HG03442 (cell line): ENCODE data around the gene ALPG.
"Not testable (repeated sequence)": the region's sequence is repeated elsewhere in the genome, so short reads cannot be mapped to it uniquely, and the experiment has no call there.

Experiments
- ATAC-seq: cut with Tn5 transposase; IDR thresholded peaks from one replicate; pipeline ENCODE4 v1.9.1; 2021; ENCODE audit warnings: mild to moderate bottlenecking, moderate library complexity; ENCODE audit not compliant: unreplicated experiment

The ALPG gene

GRCh38 chr2:232406556-232407310, at the start of gene ALPG:
Gene ALPG, plus strand, starts transcription at chr2:232406844. Its CDS starts 51 bp downstream, at chr2:232406895.
- no peak for ATAC-seq

DNA sequence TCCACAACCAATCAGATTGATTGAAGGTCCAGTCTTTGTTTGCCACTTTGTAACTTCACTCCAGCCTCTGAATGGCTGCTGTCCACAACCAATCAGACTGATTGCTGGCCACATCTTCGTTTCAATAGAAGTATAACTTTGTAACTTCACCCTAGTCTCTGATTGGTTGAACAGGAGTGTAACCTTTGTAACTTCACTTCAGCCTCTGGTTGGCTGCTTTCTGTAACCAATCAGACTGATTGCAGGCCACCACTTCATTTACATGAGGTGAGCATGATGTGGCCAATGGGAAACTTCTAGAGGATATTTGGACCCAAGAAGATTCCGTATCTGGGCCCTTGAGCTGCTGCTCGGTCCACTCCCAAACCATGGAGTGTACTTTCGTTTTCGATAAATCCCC, 45.0 kb upstream of the ALPG start:
- ATAC-seq: no peak

DNA sequence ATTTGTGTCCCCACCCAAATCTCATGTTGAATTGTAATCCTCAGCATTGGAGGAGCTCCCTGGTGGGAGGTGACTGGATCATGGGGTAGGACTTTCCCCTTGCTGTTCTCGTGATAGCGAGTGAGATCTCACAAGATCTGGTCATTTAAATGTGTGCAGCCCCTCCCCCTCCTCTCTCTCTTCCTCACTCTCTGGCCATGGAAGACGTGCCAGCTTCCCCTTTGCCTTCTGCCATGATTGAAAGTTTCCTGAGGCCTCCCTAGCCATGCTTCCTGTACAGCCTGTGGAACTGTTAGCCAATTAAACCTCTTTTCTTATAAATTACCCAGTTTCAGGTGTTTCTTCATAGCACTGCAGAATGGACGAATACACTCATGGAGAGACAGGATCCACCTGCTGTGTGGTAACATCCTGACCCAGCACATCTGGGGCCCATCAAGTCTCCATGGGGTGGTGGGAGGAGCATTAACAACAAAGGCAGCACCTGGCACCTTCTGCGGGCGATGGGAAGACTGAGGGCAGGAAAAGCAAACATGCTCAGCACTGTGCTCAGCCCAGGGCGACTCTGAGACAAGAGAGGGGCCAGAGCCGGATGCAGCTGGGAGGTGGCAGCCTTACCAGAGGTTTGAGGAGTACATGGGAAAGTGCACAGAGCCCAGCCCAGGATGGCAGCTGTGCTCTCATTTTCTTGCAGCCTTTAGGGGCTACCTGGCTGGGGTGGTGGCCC, 44.3 kb upstream of the ALPG start:
- no peak for ATAC-seq

- ATAC-seq: not testable (repeated sequence)
Observed at GRCh38 chr2:232363064-232363783, 43.4 kb upstream of the ALPG start.

GRCh38 chr2:232363784-232364615, 42.6 kb upstream of the ALPG start:
- ATAC-seq: no peak

GRCh38 chr2:232364806-232365594, 41.6 kb upstream of the ALPG start:
- ATAC-seq: not testable (repeated sequence)

DNA sequence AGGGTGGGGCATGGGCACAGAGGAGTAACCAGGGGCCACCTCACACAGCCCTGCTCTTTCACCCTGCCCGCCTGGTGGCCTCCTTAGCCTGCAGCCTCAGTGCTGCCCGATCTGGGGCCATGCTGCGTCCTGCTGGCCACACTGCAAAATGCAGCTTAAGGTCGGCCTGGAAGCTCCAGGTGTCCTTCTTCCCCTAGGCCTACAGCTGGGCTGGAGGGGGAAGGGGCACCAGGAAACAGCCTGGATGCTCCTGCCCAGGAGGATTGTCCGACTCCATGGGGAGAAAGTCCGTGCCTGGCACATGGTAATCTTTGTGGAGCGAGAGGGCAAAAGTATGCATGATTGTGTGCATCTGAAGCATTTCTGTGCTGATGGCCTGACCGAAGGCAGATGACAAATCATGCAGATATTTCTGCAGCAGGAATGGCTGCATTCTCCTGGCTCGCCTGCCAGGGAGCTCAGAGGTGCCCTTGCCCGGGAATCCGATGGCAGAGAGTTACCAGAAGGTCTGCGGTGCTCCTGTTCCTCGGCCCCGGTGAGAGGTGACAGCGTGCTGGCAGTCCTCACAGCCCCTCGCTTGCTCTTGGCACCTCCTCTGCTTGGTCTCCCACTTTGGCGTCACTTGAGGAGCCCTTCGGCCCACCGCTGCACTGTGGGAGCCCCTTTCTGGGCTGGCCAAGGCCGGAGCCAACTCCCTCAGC, 40.9 kb upstream of the ALPG start:
- no peak for ATAC-seq

GRCh38 chr2:232366461-232366860, 40.2 kb upstream of the ALPG start:
- ATAC-seq: not testable (repeated sequence)

DNA sequence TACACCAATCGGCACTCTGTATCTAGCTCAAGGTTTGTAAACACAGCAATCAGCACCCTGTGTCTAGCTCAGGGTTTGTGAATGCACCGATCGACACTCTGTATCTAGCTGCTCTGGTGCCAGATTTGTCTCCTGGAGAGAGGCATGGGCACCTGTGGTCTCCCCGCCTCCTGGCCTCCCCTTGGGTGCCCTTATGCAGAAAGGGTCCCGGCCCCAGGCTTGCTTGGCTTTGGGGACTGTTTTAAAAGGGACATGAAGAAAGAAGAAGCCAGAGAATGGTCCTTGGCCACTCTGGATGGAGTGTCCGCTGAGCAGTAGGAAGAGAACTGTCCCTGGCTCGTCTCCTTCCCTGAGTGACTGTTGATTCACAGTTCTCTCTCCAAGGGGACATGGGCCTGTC, 39.6 kb upstream of the ALPG start:
- no peak for ATAC-seq

- no peak for ATAC-seq
Observed at GRCh38 chr2:232367591-232368233, 38.9 kb upstream of the ALPG start.

DNA sequence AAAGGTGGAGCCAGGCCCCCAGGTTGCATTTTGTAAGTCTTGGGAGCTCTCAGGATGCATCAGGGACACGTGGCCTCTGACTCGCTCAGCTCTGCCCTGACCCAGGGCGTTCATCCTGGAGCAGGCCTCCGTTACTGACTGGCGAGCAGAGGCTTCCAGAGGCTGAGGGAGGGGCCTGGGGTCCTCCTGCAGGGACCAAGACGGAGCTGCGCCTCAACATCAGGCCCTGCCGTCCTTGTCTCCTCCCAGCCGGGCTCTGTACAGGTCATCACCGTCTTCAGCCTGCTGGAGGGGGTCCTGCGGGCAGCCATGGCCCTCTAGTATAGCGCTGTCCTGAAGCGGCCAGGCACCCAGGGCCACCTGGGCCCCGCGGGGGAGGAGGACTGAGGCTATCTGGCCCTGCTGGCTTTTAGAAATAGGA, 38.3 kb upstream of the ALPG start:
- no peak for ATAC-seq

DNA sequence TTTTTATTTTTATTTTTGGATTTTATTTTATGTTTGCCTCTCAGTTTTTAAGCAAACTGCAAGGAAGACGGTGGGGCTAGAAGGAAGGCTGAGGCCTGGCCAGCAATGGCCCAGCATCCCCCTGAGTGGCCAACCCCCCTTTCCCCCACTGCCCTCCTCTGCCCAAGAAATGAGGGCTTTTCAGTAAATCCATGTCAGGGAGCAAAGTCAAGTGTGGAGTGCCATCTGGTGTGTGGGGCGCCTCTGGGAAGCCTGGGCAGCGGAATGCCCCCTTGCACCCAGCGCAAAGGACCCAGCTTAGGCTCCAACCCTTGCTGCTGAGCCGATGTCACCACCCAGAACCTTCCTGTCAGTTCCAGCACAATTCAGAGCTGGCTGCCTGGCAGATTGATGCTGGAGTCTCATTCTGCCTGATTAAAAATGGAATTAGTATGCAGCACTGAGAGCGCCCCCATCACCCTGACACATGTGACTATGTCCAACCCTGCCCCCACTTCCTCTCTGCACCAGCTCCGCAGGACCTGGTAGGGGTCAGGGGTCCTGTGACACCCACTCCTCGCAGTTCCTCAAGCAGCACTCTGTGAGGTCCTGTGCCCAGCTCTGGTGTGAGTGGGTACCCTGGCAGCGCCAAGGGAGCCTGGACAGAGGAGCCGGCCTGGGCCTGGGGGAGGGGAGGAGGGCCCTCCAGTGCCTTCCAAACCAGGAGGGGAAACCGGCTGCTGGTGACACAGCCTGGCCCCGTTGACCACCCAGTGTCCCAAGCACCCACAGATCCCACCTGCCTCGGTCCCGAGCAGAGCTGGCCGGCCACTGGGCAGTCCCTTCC, 37.3 kb upstream of the ALPG start:
- no peak for ATAC-seq

- ATAC-seq: not testable (repeated sequence)
Observed at GRCh38 chr2:232370007-232370406, 36.6 kb upstream of the ALPG start.

GRCh38 chr2:232372231-232373208, 34.1 kb upstream of the ALPG start:
- no peak for ATAC-seq

GRCh38 chr2:232374356-232374755, 32.3 kb upstream of the ALPG start:
- no peak for ATAC-seq

DNA sequence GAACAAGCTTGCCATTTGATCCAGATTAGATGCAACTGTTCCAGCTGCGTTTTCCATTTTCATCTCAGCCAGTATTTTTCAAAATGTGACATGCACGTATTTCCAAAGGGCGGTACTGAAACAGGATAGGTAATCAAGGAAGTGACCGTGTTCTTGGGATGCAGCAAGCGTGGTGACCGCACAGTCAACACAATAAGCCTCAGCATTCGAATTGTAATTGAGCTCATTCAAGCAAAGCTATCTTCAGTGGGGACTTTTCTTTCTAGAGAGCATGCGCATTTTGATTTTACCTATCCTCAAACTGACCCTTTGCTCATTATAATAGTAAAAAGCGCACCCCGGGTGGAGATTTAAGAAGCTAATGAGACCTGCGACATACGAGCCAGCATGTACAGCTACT, 31.5 kb upstream of the ALPG start:
- ATAC-seq: no peak

DNA sequence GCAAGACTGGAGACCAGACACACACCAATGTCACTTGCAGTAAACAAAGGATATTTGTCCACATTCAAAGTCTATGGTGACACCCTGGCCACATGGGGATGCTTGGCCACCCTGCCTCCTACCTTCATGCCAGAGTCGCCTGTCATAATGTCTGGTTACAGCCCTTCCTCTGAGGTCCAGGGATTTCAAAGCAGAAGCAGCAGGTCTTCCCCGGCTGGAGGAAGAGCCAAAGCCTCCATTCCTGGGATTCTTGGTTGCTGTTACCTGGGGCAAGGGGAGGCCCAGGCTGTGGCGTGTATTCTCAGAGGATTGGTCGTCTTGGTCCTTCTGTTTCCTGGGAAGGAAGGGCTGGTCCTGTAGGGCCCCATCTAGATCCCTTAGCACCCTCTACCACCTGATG, 30.4 kb upstream of the ALPG start:
- no peak for ATAC-seq
